CD14-positive monocyte (primary cell): ENCODE data around the gene KPNA3. TPM values are rescaled to one million over a fixed set of nuclear protein-coding genes. Genes with fewer than 3 reads are reported as not detected.

Source experiments
- DNase-seq, 3 donors: peaks; one replicate each; pipeline ENCODE4 v3.0.0-alpha.2; 2011 to 2022
- H2AFZ ChIP-seq: 2 replicates; pipeline ENCODE4 v1.6.0; 2012; ENCODE audit warnings: mild to moderate bottlenecking, low read depth, low read length, inconsistent platforms; ENCODE audit not compliant: insufficient read depth, poor library complexity, severe bottlenecking
- H3K27ac ChIP-seq, 2 donors: 1 replicate in 1 of 2; 2 replicates in 1 of 2; pipeline ENCODE4 v1.5.1; 2012 to 2013; ENCODE audit warnings: low read length in 2 of 2, control low read depth in 1 of 2, inconsistent platforms in 1 of 2, low read depth in 1 of 2, mild to moderate bottlenecking in 1 of 2
- H3K27me3 ChIP-seq, 2 donors: one replicate each; pipeline versions ENCODE4 v1.6.0 to v1.6.1; 2011 to 2013; ENCODE audit warnings: low read length in 2 of 2; ENCODE audit not compliant: control insufficient read depth in 2 of 2, insufficient read depth in 2 of 2
- H3K36me3 ChIP-seq, 2 donors: replicated peaks in 1 of 2; 1 replicate in 1 of 2; 2 replicates in 1 of 2; pipeline versions ENCODE4 v1.5.1 to v1.6.1; 2012 to 2013; ENCODE audit warnings: low read length in 2 of 2, control low read depth in 1 of 2, inconsistent platforms in 1 of 2, mild to moderate bottlenecking in 1 of 2; ENCODE audit not compliant: insufficient read depth in 2 of 2, control insufficient read depth in 1 of 2
- H3K4me1 ChIP-seq, 2 donors: 1 replicate in 1 of 2; 2 replicates in 1 of 2; pipeline versions ENCODE4 v1.5.1 to v1.6.1; 2012 to 2013; ENCODE audit warnings: low read length in 2 of 2, control low read depth in 1 of 2, inconsistent platforms in 1 of 2, mild to moderate bottlenecking in 1 of 2, moderate library complexity in 1 of 2; ENCODE audit not compliant: insufficient read depth in 2 of 2, control insufficient read depth in 1 of 2
- H3K4me2 ChIP-seq: replicated peaks from 2 replicates; pipeline ENCODE3; 2012; ENCODE audit warnings: low read length, moderate library complexity, mild to moderate bottlenecking; ENCODE audit not compliant: poor library complexity, severe bottlenecking; ENCODE audit errors: extremely low read depth
- H3K4me3 ChIP-seq, 3 experiments: fragments of 200-600 bp in 1 of 3; sonication (generic) in 1 of 3; replicated peaks in 1 of 3; 1 replicate in 2 of 3; 2 replicates in 1 of 3; pipeline ENCODE4 v1.5.1; 2011 to 2013; ENCODE audit warnings: low read length in 3 of 3, mild to moderate bottlenecking in 3 of 3, control low read depth in 2 of 3, low read depth in 2 of 3, inconsistent platforms in 1 of 3, moderate library complexity in 1 of 3
- H3K79me2 ChIP-seq: 2 replicates; pipeline ENCODE4 v1.6.0; 2012; ENCODE audit warnings: mild to moderate bottlenecking, control low read depth, inconsistent platforms, low read length, moderate library complexity; ENCODE audit not compliant: insufficient read depth
- H3K9ac ChIP-seq: 2 replicates; pipeline ENCODE4 v1.6.0; 2017; ENCODE audit warnings: low read length, mild to moderate bottlenecking; ENCODE audit not compliant: insufficient read depth, poor library complexity, severe bottlenecking
- H3K9me3 ChIP-seq, 2 donors: replicated peaks in 1 of 2; 1 replicate in 1 of 2; 2 replicates in 1 of 2; pipeline versions ENCODE4 v1.5.1 to v1.6.1; 2012 to 2013; ENCODE audit warnings: low read length in 2 of 2, control low read depth in 1 of 2; ENCODE audit not compliant: control insufficient read depth in 1 of 2, insufficient read depth in 1 of 2
- H4K20me1 ChIP-seq: 2 replicates; pipeline ENCODE4 v1.6.0; 2012; ENCODE audit warnings: mild to moderate bottlenecking, low read length, control low read depth, moderate library complexity; ENCODE audit not compliant: insufficient read depth
- H3K27ac Mint-ChIP-seq, 7 donors: one replicate each; pipeline ENCODE4 v1.8.0; 2020; ENCODE audit warnings: mild to moderate bottlenecking in 7 of 7, mixed read lengths in 7 of 7, moderate library complexity in 6 of 7, inconsistent platforms in 2 of 7
- H3K27me3 Mint-ChIP-seq, 3 donors: one replicate each; pipeline ENCODE4 v1.8.0; 2021 to 2022; ENCODE audit warnings: low read depth in 3 of 3, mild to moderate bottlenecking in 3 of 3, mixed read lengths in 3 of 3, moderate library complexity in 3 of 3, inconsistent platforms in 1 of 3
- H3K36me3 Mint-ChIP-seq, 2 donors: one replicate each; pipeline ENCODE4 v1.8.0; 2020; ENCODE audit warnings: mixed read lengths in 2 of 2, inconsistent platforms in 1 of 2, mild to moderate bottlenecking in 1 of 2
- H3K4me1 Mint-ChIP-seq: one replicate; pipeline ENCODE4 v1.8.0; 2020; ENCODE audit warnings: mild to moderate bottlenecking, mixed read lengths
- H3K4me3 Mint-ChIP-seq, 2 donors: one replicate each; pipeline ENCODE4 v1.8.0; 2020; ENCODE audit warnings: mild to moderate bottlenecking in 2 of 2, mixed read lengths in 2 of 2, moderate library complexity in 1 of 2
- H3K9me3 Mint-ChIP-seq, 7 donors: one replicate each; pipeline ENCODE4 v1.8.0; 2020 to 2022; ENCODE audit warnings: mixed read lengths in 7 of 7, mild to moderate bottlenecking in 6 of 7, moderate library complexity in 6 of 7, inconsistent platforms in 2 of 7
- CTCF ChIP-seq: fragments of 200-600 bp; IDR thresholded peaks from one replicate; pipeline ENCODE4 v1.8.0; 2022; ENCODE audit warnings: antibody characterized with exemption, mild to moderate bottlenecking
- WGBS: methylation state at CpG from one replicate; pipeline ENCODE4 v1.1.5; 2013; ENCODE audit warnings: missing lambda C conversion rate; ENCODE audit not compliant: insufficient coverage; 5-methylcytosine and 5-hydroxymethylcytosine counted together
- intact Hi-C, 2 donors: fragments of 100-400 bp; cut with micrococcal nuclease; formaldehyde crosslinking; loops; one replicate each; pipeline versions ENCODE4 v1.15.0 to v1.15.1; 2023
- polyA plus RNA-seq, 3 donors: library from polyadenylated mRNA; depleted of rRNA in 1 of 3; unstranded in 2 of 3; stranded (reverse) in 1 of 3; fragments of 300-500 nt in 2 of 3; fragments of >200 nt in 1 of 3; fragmentation: Illumina TruSeq in 2 of 3; gene quantifications; 1 replicate in 2 of 3; 2 replicates in 1 of 3; pipeline ENCODE4 v1.2.3, GENCODE V29; 2012 to 2021

KPNA3 gene
- polyA plus RNA-seq, 3 donors = 11.5 to 15.3 (median 12.8) TPM

- no peak for TF ChIP-seq CTCF
- 0% methylated on average over 6 of the region's 17 CpGs for whole genome bisulfite sequencing
- Histone ChIP-seq H3K27me3 (no peaks in the 10 kb centered on the region), H3K4me1 (peaks cover 30 to 37% of the 10 kb centered on the region in 2 donors), H3K4me2 (peak overlapping the region; percentile 87), H4K20me1 (no peaks in the 10 kb centered on the region), H3K79me2 (peaks cover 20% of the 10 kb centered on the region), H3K27ac (no peak overlapping the region), H3K4me3 (peak overlapping the region; percentile 58 to 81 (median 77)), H2AFZ (peak overlapping the region; percentile 83), H3K36me3 (no peaks in the 10 kb centered on the region), H3K9ac (peak overlapping the region; percentile 42), H3K9me3 (no peaks in the 10 kb centered on the region)
- intact Hi-C loops = loop anchor here in 1 of 2 donors (5.0 kb wide), 1 partner anchor 102 kb away; the partner anchor contains the start of gene KPNA3
- peak overlapping the region; percentile 86 to 96 for H3K4me3 Mint-ChIP-seq
- H3K36me3 Mint-ChIP-seq = peaks cover 12 to 18% of the 10 kb centered on the region in 2 donors
- H3K9me3 Mint-ChIP-seq = no peaks in the 10 kb centered on the region
- peak in 1 of 3 donors; percentile 12 for DNase-seq
- H3K27ac Mint-ChIP-seq = peak overlapping the region in 4 of 7 donors; percentile 9 to 49 (median 24)
- H3K4me1 Mint-ChIP-seq = peaks cover 36% of the 10 kb centered on the region
- peaks cover 0 to 6% (median 5%) of the 10 kb centered on the region in 3 donors for H3K27me3 Mint-ChIP-seq
Measured at GRCh38 chr13:49690133-49690994, 102.1 kb downstream of the KPNA3 start.

- no peak for DNase-seq
- Histone ChIP-seq H3K9me3 (no peaks in the 10 kb centered on the region), H3K27ac (no peak overlapping the region), H3K36me3 (no peaks in the 10 kb centered on the region), H3K4me1 (no peaks in the 10 kb centered on the region), H3K9ac (no peak overlapping the region), H3K27me3 (no peaks in the 10 kb centered on the region), H3K4me2 (no peak overlapping the region), H2AFZ (no peak overlapping the region), H3K4me3 (no peak overlapping the region), H4K20me1 (no peaks in the 10 kb centered on the region), H3K79me2 (no peaks in the 10 kb centered on the region)
- intact Hi-C loops = loop anchor here in 1 of 2 donors (10.0 kb wide), 1 partner anchor 101 kb away; no protein-coding TSS in a partner anchor
- Mint-ChIP-seq H3K27me3 (peaks cover 0 to 4% (median 0%) of the 10 kb centered on the region in 3 donors), H3K9me3 (no peaks in the 10 kb centered on the region), H3K4me1 (no peaks in the 10 kb centered on the region), H3K27ac (peak overlapping the region in 1 of 7 donors; percentile 66), H3K36me3 (peaks cover 12 to 21% of the 10 kb centered on the region in 2 donors), H3K4me3 (no peak overlapping the region)
- no peak for TF ChIP-seq CTCF
- no CpG with 5 or more reads among the region's 6 CpGs for WGBS
Measured at GRCh38 chr13:49683489-49683888, 109.0 kb downstream of the KPNA3 start.
